ENCODE measurements around the gene IQCN. TPM values are rescaled to one million over a fixed set of nuclear protein-coding genes. Genes with fewer than 3 reads are reported as not detected.
A peak's percentile ranks its signal among the peaks of the same experiment; 100 is the strongest.

Gene IQCN
- total RNA-seq, 1 experiment from 2014 or later, result 0.61 TPM

DNA sequence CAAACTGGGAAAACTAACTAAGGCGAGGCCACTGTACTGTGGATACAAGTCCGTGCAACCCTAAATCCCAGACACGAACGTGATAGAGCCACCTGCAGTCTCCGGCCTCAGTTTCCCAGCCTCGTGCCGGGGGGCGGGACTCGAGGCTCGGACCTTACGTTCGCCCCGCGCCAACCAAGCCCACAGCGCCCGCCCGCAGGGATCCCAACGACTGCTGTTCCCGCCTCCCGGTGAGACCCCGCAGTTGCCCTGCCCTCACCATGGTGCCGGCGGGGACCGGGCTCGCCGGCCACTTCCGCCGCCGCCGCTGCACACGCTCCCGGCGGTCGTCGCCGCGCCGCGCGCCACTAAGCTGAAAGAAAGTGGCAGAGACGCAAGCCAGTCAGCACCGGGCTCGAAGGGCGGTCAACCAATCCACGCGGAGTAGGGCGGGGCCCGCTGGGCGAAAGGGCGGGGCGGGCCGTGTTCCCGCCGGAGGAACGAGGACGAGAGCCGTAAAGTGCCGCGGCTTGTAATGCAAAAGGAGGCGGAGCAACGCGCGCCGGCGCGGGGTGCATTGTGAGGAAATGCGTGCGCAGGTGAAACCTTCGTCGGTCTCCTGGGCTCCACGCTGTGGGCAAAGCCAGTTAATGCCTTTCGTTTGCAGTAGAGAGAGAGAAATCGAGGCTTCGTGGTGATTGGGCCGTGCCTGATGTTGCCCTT is 48.7 kb upstream of the IQCN start, which contains the start of gene LSM4 (continued):
- TF ChIP-seq, protein P1, sequence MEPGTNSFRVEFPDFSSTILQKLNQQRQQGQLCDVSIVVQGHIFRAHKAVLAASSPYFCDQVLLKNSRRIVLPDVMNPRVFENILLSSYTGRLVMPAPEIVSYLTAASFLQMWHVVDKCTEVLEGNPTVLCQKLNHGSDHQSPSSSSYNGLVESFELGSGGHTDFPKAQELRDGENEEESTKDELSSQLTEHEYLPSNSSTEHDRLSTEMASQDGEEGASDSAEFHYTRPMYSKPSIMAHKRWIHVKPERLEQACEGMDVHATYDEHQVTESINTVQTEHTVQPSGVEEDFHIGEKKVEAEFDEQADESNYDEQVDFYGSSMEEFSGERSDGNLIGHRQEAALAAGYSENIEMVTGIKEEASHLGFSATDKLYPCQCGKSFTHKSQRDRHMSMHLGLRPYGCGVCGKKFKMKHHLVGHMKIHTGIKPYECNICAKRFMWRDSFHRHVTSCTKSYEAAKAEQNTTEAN (CRISPR knock-in tag; IDR thresholded peaks at IDR 0.05), result 0 out of 2 replicates have a peak, but pooled peaks have one; percentile 58
- TF ChIP-seq, protein P2, sequence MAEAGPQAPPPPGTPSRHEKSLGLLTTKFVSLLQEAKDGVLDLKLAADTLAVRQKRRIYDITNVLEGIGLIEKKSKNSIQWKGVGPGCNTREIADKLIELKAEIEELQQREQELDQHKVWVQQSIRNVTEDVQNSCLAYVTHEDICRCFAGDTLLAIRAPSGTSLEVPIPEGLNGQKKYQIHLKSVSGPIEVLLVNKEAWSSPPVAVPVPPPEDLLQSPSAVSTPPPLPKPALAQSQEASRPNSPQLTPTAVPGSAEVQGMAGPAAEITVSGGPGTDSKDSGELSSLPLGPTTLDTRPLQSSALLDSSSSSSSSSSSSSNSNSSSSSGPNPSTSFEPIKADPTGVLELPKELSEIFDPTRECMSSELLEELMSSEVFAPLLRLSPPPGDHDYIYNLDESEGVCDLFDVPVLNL (CRISPR knock-in tag; IDR thresholded peaks at IDR 0.05; ENCODE audit: borderline replicate concordance, low read depth), result 0 out of 2 replicates have a peak, but pooled peaks have one; percentile 44
- TF ChIP-seq, protein P3, sequence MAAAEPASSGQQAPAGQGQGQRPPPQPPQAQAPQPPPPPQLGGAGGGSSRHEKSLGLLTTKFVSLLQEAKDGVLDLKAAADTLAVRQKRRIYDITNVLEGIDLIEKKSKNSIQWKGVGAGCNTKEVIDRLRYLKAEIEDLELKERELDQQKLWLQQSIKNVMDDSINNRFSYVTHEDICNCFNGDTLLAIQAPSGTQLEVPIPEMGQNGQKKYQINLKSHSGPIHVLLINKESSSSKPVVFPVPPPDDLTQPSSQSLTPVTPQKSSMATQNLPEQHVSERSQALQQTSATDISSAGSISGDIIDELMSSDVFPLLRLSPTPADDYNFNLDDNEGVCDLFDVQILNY (CRISPR knock-in tag; IDR thresholded peaks at IDR 0.05), result peak; percentile 98
- TF ChIP-seq ZNF263 (CRISPR knock-in tag; IDR thresholded peaks at IDR 0.05; ENCODE audit: low read depth), result no peak
- TF ChIP-seq, protein P4, sequence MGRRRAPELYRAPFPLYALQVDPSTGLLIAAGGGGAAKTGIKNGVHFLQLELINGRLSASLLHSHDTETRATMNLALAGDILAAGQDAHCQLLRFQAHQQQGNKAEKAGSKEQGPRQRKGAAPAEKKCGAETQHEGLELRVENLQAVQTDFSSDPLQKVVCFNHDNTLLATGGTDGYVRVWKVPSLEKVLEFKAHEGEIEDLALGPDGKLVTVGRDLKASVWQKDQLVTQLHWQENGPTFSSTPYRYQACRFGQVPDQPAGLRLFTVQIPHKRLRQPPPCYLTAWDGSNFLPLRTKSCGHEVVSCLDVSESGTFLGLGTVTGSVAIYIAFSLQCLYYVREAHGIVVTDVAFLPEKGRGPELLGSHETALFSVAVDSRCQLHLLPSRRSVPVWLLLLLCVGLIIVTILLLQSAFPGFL (CRISPR knock-in tag; IDR thresholded peaks at IDR 0.05; ENCODE audit: borderline replicate concordance), result no peak
- TF ChIP-seq, protein P5, sequence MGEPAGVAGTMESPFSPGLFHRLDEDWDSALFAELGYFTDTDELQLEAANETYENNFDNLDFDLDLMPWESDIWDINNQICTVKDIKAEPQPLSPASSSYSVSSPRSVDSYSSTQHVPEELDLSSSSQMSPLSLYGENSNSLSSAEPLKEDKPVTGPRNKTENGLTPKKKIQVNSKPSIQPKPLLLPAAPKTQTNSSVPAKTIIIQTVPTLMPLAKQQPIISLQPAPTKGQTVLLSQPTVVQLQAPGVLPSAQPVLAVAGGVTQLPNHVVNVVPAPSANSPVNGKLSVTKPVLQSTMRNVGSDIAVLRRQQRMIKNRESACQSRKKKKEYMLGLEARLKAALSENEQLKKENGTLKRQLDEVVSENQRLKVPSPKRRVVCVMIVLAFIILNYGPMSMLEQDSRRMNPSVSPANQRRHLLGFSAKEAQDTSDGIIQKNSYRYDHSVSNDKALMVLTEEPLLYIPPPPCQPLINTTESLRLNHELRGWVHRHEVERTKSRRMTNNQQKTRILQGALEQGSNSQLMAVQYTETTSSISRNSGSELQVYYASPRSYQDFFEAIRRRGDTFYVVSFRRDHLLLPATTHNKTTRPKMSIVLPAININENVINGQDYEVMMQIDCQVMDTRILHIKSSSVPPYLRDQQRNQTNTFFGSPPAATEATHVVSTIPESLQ (CRISPR knock-in tag; IDR thresholded peaks at IDR 0.05), result no peak
- peak; percentile 91 for TF ChIP-seq FOXK1 (CRISPR knock-in tag; IDR thresholded peaks at IDR 0.05)
- no peak for TF ChIP-seq EMX1 (CRISPR knock-in tag; IDR thresholded peaks at IDR 0.05)
- TF ChIP-seq, protein P6, sequence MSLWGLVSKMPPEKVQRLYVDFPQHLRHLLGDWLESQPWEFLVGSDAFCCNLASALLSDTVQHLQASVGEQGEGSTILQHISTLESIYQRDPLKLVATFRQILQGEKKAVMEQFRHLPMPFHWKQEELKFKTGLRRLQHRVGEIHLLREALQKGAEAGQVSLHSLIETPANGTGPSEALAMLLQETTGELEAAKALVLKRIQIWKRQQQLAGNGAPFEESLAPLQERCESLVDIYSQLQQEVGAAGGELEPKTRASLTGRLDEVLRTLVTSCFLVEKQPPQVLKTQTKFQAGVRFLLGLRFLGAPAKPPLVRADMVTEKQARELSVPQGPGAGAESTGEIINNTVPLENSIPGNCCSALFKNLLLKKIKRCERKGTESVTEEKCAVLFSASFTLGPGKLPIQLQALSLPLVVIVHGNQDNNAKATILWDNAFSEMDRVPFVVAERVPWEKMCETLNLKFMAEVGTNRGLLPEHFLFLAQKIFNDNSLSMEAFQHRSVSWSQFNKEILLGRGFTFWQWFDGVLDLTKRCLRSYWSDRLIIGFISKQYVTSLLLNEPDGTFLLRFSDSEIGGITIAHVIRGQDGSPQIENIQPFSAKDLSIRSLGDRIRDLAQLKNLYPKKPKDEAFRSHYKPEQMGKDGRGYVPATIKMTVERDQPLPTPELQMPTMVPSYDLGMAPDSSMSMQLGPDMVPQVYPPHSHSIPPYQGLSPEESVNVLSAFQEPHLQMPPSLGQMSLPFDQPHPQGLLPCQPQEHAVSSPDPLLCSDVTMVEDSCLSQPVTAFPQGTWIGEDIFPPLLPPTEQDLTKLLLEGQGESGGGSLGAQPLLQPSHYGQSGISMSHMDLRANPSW (CRISPR knock-in tag; conservative IDR thresholded peaks at IDR 0.05; ENCODE audit: low read depth), result no peak
- TF ChIP-seq, protein P7, sequence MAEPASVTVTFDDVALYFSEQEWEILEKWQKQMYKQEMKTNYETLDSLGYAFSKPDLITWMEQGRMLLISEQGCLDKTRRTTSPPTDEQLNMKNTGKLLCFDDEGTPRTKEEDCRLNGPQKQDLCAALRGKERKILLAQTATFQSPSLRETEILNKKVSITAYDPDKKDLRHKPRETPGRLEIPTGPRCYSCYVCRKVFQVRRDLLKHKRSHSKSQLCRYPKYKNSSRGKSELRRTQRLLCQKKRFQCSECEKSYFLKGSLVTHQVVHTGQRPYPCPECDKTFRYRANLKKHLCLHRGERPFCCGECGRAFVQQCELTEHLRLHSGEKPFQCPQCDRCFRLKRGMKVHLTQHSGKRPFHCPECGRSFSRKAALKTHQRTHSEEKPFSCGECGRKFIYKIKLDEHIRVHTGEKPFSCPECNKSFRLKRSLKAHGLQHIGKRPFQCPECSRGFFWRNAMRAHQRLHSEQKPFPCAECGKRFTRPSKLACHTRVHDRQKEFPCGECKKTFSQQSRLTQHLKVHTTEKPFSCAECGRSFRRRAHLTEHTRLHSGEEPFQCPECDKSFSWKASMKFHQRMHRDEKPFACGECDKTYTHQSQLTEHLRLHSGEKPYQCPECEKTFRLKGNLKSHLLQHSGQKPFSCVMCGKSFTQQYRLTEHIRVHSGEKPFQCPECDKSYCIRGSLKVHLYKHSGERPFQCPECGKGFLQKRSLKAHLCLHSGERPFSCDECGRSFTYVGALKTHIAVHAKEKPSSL (CRISPR knock-in tag; conservative IDR thresholded peaks at IDR 0.05), result no peak
- TF ChIP-seq, protein P8, sequence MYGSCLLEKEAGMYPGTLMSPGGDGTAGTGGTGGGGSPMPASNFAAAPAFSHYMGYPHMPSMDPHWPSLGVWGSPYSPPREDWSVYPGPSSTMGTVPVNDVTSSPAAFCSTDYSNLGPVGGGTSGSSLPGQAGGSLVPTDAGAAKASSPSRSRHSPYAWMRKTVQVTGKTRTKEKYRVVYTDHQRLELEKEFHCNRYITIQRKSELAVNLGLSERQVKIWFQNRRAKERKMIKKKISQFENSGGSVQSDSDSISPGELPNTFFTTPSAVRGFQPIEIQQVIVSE (CRISPR knock-in tag; IDR thresholded peaks at IDR 0.05; ENCODE audit: borderline replicate concordance), result no peak
- TF ChIP-seq, protein P9, sequence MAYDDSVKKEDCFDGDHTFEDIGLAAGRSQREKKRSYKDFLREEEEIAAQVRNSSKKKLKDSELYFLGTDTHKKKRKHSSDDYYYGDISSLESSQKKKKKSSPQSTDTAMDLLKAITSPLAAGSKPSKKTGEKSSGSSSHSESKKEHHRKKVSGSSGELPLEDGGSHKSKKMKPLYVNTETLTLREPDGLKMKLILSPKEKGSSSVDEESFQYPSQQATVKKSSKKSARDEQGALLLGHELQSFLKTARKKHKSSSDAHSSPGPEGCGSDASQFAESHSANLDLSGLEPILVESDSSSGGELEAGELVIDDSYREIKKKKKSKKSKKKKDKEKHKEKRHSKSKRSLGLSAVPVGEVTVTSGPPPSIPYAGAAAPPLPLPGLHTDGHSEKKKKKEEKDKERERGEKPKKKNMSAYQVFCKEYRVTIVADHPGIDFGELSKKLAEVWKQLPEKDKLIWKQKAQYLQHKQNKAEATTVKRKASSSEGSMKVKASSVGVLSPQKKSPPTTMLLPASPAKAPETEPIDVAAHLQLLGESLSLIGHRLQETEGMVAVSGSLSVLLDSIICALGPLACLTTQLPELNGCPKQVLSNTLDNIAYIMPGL (CRISPR knock-in tag; IDR thresholded peaks at IDR 0.05), result peak; percentile 80
- TF ChIP-seq ZNF232 (CRISPR knock-in tag; IDR thresholded peaks at IDR 0.05), result peak; percentile 66; the same call in 1 of the 2 replicates
- TF ChIP-seq ETV6 (CRISPR knock-in tag; IDR thresholded peaks at IDR 0.05), result peak; percentile 88; the same call in 1 of the 2 replicates
- TF ChIP-seq, protein P10, sequence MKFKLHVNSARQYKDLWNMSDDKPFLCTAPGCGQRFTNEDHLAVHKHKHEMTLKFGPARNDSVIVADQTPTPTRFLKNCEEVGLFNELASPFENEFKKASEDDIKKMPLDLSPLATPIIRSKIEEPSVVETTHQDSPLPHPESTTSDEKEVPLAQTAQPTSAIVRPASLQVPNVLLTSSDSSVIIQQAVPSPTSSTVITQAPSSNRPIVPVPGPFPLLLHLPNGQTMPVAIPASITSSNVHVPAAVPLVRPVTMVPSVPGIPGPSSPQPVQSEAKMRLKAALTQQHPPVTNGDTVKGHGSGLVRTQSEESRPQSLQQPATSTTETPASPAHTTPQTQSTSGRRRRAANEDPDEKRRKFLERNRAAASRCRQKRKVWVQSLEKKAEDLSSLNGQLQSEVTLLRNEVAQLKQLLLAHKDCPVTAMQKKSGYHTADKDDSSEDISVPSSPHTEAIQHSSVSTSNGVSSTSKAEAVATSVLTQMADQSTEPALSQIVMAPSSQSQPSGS (CRISPR knock-in tag; IDR thresholded peaks at IDR 0.05; ENCODE audit: borderline replicate concordance, low read depth), result no peak
- TF ChIP-seq SMAD3 (CRISPR knock-in tag; IDR thresholded peaks at IDR 0.05; ENCODE audit: borderline replicate concordance), result 0 out of 2 replicates have a peak, but pooled peaks have one; percentile 66
- no peak for TF ChIP-seq NR1H2 (CRISPR knock-in tag; IDR thresholded peaks at IDR 0.05)
- peak; percentile 66; the same call in 1 of the 2 replicates for TF ChIP-seq MYBL2 (CRISPR knock-in tag; IDR thresholded peaks at IDR 0.05)
- TF ChIP-seq JUN (CRISPR knock-in tag; IDR thresholded peaks at IDR 0.05), result no peak; the same call in 1 of the 2 replicates

Measured in WTC11 (cell line).